IPS-NIHi7 (cell line): ENCODE measurements around the gene MRPL30.
"Not testable (repeated sequence)": the region's sequence is repeated elsewhere in the genome, so short reads cannot be mapped to it uniquely, and the experiment has no call there.

Source experiments
- DNase-seq: peaks from one replicate; pipeline ENCODE4 v3.0.0; 2012; ENCODE audit warnings: mixed read lengths; ENCODE audit errors: extremely low spot score

The MRPL30 gene

GRCh38 chr2:99184811-99185210, 3.8 kb downstream of the MRPL30 start:
- DNase-seq = no peak

- DNase-seq = no peak
These were observed 6.0 kb downstream of the MRPL30 start for GRCh38 chr2:99187011-99187410.

- DNase-seq = no peak
These were observed 7.4 kb downstream of the MRPL30 start for GRCh38 chr2:99188357-99188756.

- no peak for DNase-seq
These were observed 9.6 kb downstream of the MRPL30 start for GRCh38 chr2:99190548-99190947.

GRCh38 chr2:99192364-99192763, 11.4 kb downstream of the MRPL30 start:
- not testable (repeated sequence) for DNase-seq

GRCh38 chr2:99198103-99198841, 17.3 kb downstream of the MRPL30 start:
- DNase-seq = no peak

GRCh38 chr2:99200076-99200800, 19.3 kb downstream of the MRPL30 start:
- DNase-seq = no peak

- DNase-seq = no peak
These were observed 21.1 kb downstream of the MRPL30 start for GRCh38 chr2:99201959-99202678.

GRCh38 chr2:99205491-99205890, 24.5 kb downstream of the MRPL30 start:
- DNase-seq = no peak

- DNase-seq = no peak
These were observed 35.1 kb downstream of the MRPL30 start for GRCh38 chr2:99216096-99216495.

GRCh38 chr2:99217929-99218501, 37.0 kb downstream of the MRPL30 start:
- DNase-seq = no peak

GRCh38 chr2:99233177-99233576, 52.2 kb downstream of the MRPL30 start:
- not testable (repeated sequence) for DNase-seq

GRCh38 chr2:99238599-99238998, 57.6 kb downstream of the MRPL30 start:
- DNase-seq = no peak

GRCh38 chr2:99240431-99240830, 59.4 kb downstream of the MRPL30 start:
- DNase-seq = no peak

GRCh38 chr2:99242151-99242550, 61.2 kb downstream of the MRPL30 start:
- DNase-seq = no peak
